AG10803 (cell line): Measurements from ENCODE around the gene FMN2.

Source experiments
- DNase-seq: peaks from one replicate; pipeline ENCODE4 v3.0.0; 2010; ENCODE audit warnings: low read depth
- H3K4me3 ChIP-seq: 2 replicates; pipeline ENCODE4 v1.5.1; 2011; ENCODE audit warnings: mild to moderate bottlenecking, low read length, control low read depth
- TF ChIP-seq, protein P1 (sequence below): conservative IDR thresholded peaks from 2 replicates; pipeline ENCODE4 v1.5.1; 2011; ENCODE audit warnings: mild to moderate bottlenecking, low read length, control low read depth, inconsistent platforms

FMN2 gene

DNA sequence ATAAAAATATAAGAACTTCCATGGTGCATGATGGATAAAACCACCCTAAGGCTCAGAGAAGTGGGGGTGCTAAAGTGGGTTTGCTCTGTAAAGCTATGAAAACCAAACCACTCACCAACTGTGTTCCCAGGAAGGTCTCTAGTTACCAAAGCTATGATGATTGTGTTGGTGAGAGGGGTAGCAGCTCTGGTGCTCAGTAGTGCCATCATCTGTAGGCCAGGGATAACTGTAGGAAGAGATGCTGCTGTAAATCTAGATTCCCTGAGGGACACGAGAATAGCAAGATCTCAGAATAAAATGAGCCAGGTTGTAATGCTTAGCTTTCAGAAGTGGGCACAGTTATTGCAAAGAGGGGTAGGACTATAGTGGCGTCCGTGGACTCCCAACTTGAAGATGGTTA lies 395.8 kb downstream of the FMN2 start:
- TF ChIP-seq, protein P1, sequence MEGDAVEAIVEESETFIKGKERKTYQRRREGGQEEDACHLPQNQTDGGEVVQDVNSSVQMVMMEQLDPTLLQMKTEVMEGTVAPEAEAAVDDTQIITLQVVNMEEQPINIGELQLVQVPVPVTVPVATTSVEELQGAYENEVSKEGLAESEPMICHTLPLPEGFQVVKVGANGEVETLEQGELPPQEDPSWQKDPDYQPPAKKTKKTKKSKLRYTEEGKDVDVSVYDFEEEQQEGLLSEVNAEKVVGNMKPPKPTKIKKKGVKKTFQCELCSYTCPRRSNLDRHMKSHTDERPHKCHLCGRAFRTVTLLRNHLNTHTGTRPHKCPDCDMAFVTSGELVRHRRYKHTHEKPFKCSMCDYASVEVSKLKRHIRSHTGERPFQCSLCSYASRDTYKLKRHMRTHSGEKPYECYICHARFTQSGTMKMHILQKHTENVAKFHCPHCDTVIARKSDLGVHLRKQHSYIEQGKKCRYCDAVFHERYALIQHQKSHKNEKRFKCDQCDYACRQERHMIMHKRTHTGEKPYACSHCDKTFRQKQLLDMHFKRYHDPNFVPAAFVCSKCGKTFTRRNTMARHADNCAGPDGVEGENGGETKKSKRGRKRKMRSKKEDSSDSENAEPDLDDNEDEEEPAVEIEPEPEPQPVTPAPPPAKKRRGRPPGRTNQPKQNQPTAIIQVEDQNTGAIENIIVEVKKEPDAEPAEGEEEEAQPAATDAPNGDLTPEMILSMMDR = no peak
- H3K4me3 ChIP-seq = no peak overlapping the region
- DNase-seq = no peak

DNA sequence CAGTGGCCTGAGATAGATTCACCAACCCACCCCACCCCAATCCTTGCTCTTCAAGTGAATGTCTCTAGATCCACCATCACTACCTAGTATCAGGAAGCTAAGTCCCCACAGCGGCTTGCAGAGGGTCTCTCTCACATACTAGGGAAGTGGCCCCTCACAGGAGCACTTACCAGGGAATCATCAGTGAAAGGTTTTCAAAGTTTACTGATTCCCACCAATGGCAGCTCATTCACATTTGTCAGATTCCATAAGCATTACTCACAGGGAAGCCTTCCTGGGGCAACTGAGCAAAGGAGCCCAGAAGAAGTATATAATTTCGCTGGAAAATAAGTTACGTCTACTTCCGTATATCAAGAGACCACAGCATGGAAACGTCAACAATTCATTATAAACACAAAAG lies 399.5 kb downstream of the FMN2 start:
- TF ChIP-seq, protein P1 = no peak
- no peak overlapping the region for H3K4me3 ChIP-seq
- DNase-seq = peak; percentile 43

DNA sequence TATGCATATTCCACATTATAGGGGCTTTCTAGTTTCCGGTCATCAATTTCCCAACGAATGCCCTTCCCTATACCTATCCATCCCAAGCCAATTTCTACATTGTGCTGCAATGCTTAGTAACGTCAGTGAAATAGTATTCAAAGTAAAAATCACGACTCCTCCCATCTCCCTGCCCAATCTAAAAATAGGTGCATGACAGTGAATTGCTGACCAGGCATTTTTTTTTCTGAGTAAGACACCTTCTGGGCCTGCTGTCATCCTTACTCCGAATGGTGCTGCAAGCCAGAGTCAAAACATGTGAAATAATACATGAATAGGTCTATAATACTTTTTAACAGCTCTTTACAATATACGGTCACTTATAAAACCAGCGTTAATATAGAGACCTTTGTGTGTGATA lies 400.1 kb downstream of the FMN2 start:
- no peak for DNase-seq
- TF ChIP-seq, protein P1 = no peak
- no peak overlapping the region for H3K4me3 ChIP-seq

DNA sequence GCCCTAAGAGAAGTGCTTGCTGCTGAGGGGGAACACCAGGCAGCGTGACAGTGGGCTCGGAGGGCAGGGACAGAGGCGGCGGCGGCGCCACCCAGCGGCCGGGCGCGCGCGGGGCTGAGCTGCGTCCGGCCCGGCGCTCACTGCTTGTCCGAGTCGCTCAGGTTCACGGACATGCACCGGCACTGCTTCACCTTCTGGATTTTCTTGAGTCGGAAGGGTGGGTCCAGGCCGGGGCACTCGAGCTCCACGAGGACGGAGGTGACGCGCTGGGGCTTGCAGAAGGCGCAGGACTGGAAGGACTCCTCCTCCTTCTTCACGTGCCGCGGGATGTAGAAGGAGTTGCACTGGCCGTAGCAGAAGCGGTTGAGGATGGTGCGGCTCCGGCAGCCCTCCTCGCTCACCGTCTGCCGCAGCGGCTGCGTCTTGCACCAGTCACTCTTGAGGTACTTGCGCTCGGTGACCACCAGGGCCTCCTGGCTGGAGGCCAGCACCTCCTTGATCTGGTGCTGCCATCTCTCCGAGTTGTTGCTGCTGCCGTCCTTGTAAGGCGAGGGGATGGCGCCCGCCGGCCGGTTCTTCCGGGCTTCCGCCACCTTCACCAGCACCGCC lies 401.3 kb downstream of the FMN2 start:
- no peak for DNase-seq

DNA sequence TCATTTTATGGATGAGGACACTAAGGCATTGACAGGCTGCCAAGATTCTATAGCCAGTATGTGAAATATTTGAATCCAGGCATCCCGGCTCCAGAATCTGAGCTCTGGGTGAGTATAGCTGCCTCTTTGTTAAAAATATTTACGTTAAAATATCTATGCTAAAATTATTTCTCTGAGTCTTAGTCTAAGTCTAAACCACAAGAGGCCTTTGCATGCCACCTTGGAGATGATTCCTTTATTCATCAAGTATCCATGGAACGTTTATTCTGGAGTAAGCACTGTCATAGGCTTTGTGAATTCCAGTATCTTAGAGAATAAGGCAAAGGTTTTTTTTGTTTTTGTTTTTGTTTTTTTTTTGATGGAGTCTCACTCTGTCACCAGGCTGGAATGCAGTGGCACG lies 403.9 kb downstream of the FMN2 start:
- TF ChIP-seq, protein P1 = no peak

More for the DNA sequence above, 401.3 kb downstream of the FMN2 start:
- TF ChIP-seq, protein P1 = no peak
- no peak overlapping the region for H3K4me3 ChIP-seq

DNA sequence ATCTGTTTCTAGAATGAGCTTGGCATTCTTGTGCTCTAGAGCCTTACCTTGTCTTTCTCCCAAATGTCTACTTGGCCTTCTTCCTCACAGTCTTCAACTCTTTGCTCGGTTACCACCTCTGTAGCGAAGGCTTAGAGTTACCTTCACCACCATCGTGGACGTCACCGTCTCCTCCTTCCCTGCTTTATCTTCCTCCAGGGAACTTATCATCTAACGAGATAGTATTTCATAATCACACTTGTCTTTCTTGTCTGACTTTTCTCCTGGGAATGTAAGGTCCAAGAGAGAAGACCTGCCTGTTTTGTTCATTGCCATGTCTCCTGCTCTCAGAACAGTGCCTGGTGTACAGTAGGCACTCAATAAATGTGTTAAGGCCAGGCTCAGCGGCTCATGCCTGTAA lies 404.7 kb downstream of the FMN2 start:
- DNase-seq = no peak
- no peak overlapping the region for H3K4me3 ChIP-seq
- TF ChIP-seq, protein P1 = no peak

More for the DNA sequence above, 403.9 kb downstream of the FMN2 start:
- DNase-seq = no peak
- H3K4me3 ChIP-seq = no peak overlapping the region

DNA sequence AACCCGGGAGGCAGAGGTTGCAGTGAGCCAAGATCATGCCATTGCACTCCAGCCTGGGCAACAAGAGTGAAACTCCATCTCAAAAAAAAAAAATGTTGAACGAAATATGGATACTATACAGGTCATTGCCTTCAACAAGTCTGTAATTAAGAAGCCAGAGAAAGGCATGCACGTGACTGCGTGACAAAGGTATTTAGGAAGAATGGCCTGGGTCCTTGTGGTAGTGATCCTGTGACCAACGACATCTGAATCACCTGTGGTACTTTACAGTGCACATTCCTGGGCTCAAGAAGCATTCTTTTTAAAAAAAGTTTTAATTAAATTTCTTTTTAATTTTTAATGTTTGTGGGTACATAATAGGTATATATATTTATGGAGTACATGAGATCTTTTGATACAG lies 405.3 kb downstream of the FMN2 start:
- H3K4me3 ChIP-seq = no peak overlapping the region
- DNase-seq = no peak
- TF ChIP-seq, protein P1 = no peak
